DOHH2 (cell line): ENCODE results near the gene CAMSAP3.

ENCODE experiments used
- H3F3A ChIP-seq: fragments of 200-600 bp; sonication (generic), shearing (Covaris generic); 2 replicates; pipeline ENCODE4 v1.6.0; 2016; ENCODE audit warnings: antibody characterized with exemption, mild to moderate bottlenecking; ENCODE audit not compliant: control insufficient read depth, insufficient read depth
- H3K27ac ChIP-seq: fragments of 200-600 bp; sonication (generic); 2 replicates; pipeline ENCODE4 v1.5.1; 2014; ENCODE audit warnings: low read depth, mild to moderate bottlenecking, low read length, moderate library complexity
- H3K27me3 ChIP-seq: fragments of 200-600 bp; sonication (generic); 2 replicates; pipeline ENCODE4 v1.6.1; 2014; ENCODE audit warnings: mild to moderate bottlenecking, low read length, mixed read lengths; ENCODE audit not compliant: control insufficient read depth
- H3K36me3 ChIP-seq: fragments of 200-600 bp; sonication (generic); 2 replicates; pipeline ENCODE4 v1.6.1; 2014; ENCODE audit warnings: mild to moderate bottlenecking, low read length, moderate library complexity, mixed read lengths; ENCODE audit not compliant: control insufficient read depth
- H3K4me1 ChIP-seq: fragments of 200-600 bp; sonication (generic); 2 replicates; pipeline ENCODE4 v1.6.1; 2014; ENCODE audit warnings: mild to moderate bottlenecking, low read length, mixed read lengths; ENCODE audit not compliant: control insufficient read depth
- H3K4me2 ChIP-seq: fragments of 200-600 bp; sonication (generic); 2 replicates; pipeline ENCODE4 v1.6.0; 2014; ENCODE audit warnings: mild to moderate bottlenecking, low read length, moderate library complexity
- H3K4me3 ChIP-seq: fragments of 200-600 bp; sonication (generic); 2 replicates; pipeline ENCODE4 v1.5.1; 2014; ENCODE audit warnings: mild to moderate bottlenecking, low read length, mixed read lengths
- H3K79me2 ChIP-seq: fragments of 200-600 bp; sonication (generic); 2 replicates; pipeline ENCODE4 v1.6.1; 2014; ENCODE audit warnings: mild to moderate bottlenecking, low read length, mixed read lengths; ENCODE audit not compliant: control insufficient read depth
- H3K9me2 ChIP-seq: fragments of 200-600 bp; sonication (generic); replicated peaks from 2 replicates; pipeline ENCODE4 v1.6.1; 2014; ENCODE audit warnings: mild to moderate bottlenecking, low read length, mixed read lengths; ENCODE audit not compliant: control insufficient read depth
- H3K9me3 ChIP-seq: fragments of 200-600 bp; sonication (generic); 2 replicates; pipeline ENCODE4 v1.6.1; 2014; ENCODE audit warnings: antibody characterized with exemption, low read length, mixed read lengths; ENCODE audit not compliant: control insufficient read depth, insufficient read depth
- H4K20me1 ChIP-seq: fragments of 200-600 bp; sonication (generic); 2 replicates; pipeline ENCODE4 v1.6.0; 2014; ENCODE audit warnings: low read depth, mild to moderate bottlenecking, antibody characterized with exemption, low read length, moderate library complexity; ENCODE audit not compliant: control insufficient read depth, insufficient read depth
- CTCF ChIP-seq: fragments of 200-600 bp; sonication (generic); IDR thresholded peaks from one replicate; pipeline ENCODE4 v1.5.1; 2014; ENCODE audit warnings: antibody characterized with exemption, mild to moderate bottlenecking, low read depth, low read length; ENCODE audit not compliant: poor library complexity, severe bottlenecking
- EZH2phosphoT487 ChIP-seq: fragments of 200-600 bp; sonication (generic); IDR thresholded peaks from 2 replicates; pipeline ENCODE4 v1.6.1; 2017; ENCODE audit warnings: borderline replicate concordance, mild to moderate bottlenecking, antibody characterized with exemption, low read length, moderate library complexity, mixed read lengths

The CAMSAP3 gene

DNA sequence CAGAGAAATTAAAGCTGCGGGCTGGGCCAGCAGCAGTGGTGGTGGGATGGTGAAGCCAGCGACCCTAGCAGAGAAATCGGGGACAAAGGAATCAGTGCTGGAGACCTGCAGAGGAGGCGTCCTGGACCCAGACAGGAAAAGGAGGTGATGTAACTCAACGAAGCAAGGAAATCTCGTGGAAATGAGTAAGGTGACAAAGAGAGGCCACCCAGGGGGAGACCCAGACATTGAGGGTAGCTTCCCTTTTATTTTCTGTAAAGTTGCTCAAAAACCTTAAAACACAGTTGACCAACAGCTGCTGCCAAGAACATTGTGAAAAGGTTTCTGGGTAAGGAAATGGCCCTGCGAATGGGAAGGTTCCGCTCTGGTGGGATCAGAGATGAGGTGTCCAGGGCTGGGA, 59.9 kb downstream of the CAMSAP3 start:
- Histone ChIP-seq H3K27ac (no peak overlapping the region), H3K79me2 (no peaks in the 10 kb centered on the region), H3K4me3 (no peak overlapping the region), H3K4me2 (no peak overlapping the region), H3K27me3 (no peaks in the 10 kb centered on the region), H3K36me3 (no peaks in the 10 kb centered on the region), H3K9me2 (no peaks in the 10 kb centered on the region), H3K9me3 (no peaks in the 10 kb centered on the region), H4K20me1 (no peaks in the 10 kb centered on the region), H3K4me1 (peaks cover 19% of the 10 kb centered on the region), H3F3A (no peaks in the 10 kb centered on the region)
- no peak for TF ChIP-seq EZH2phosphoT487
- no peak for TF ChIP-seq CTCF

GRCh38 chr19:7657131-7657751, 61.6 kb downstream of the CAMSAP3 start:
- no peaks in the 10 kb centered on the region for H3K36me3 ChIP-seq
- H3K9me3 ChIP-seq: no peaks in the 10 kb centered on the region
- no peak for TF ChIP-seq EZH2phosphoT487
- TF ChIP-seq CTCF: no peak
- no peaks in the 10 kb centered on the region for H3K9me2 ChIP-seq
- no peaks in the 10 kb centered on the region for H3K27me3 ChIP-seq
- no peak overlapping the region for H3K4me2 ChIP-seq
- no peak overlapping the region for H3K27ac ChIP-seq
- H3F3A ChIP-seq: no peaks in the 10 kb centered on the region
- H3K4me1 ChIP-seq: peaks cover 17% of the 10 kb centered on the region
- no peak overlapping the region for H3K4me3 ChIP-seq
- no peaks in the 10 kb centered on the region for H4K20me1 ChIP-seq
- no peaks in the 10 kb centered on the region for H3K79me2 ChIP-seq

- H3K4me2 ChIP-seq: peak overlapping the region; percentile 12
- no peak overlapping the region for H3K27ac ChIP-seq
- no peaks in the 10 kb centered on the region for H4K20me1 ChIP-seq
- no peaks in the 10 kb centered on the region for H3K9me3 ChIP-seq
- TF ChIP-seq EZH2phosphoT487 (no peak), CTCF (no peak)
- no peaks in the 10 kb centered on the region for H3F3A ChIP-seq
- no peaks in the 10 kb centered on the region for H3K36me3 ChIP-seq
- peaks cover 14% of the 10 kb centered on the region for H3K4me1 ChIP-seq
- H3K9me2 ChIP-seq: no peaks in the 10 kb centered on the region
- no peaks in the 10 kb centered on the region for H3K27me3 ChIP-seq
- H3K79me2 ChIP-seq: no peaks in the 10 kb centered on the region
- no peak overlapping the region for H3K4me3 ChIP-seq
Measured at GRCh38 chr19:7658219-7658686, 62.6 kb downstream of the CAMSAP3 start.
